GM23248 (cell line): ENCODE data around the gene GPATCH4. TPM values are rescaled to one million over a fixed set of nuclear protein-coding genes. Genes with fewer than 3 reads are reported as not detected.

Source experiments
- DNase-seq: peaks from one replicate; pipeline ENCODE4 v3.0.0-alpha.2; 2015
- H2AFZ ChIP-seq: fragments of 200-600 bp; sonication (generic); 2 replicates; pipeline ENCODE4 v1.6.1; 2016; ENCODE audit warnings: antibody characterized with exemption
- H3F3A ChIP-seq: fragments of 200-600 bp; sonication (generic); 2 replicates; pipeline ENCODE4 v1.6.1; 2016; ENCODE audit warnings: mild to moderate bottlenecking, antibody characterized with exemption, mixed run types; ENCODE audit not compliant: insufficient read depth
- H3K27ac ChIP-seq: fragments of 200-600 bp; sonication (generic); 2 replicates; pipeline ENCODE4 v1.5.1; 2016; ENCODE audit warnings: mild to moderate bottlenecking
- H3K27me3 ChIP-seq: fragments of 200-600 bp; sonication (generic); replicated peaks from 2 replicates; pipeline ENCODE4 v1.6.1; 2016; ENCODE audit warnings: mild to moderate bottlenecking; ENCODE audit not compliant: insufficient read depth
- H3K36me3 ChIP-seq: fragments of 200-600 bp; sonication (generic); 2 replicates; pipeline ENCODE4 v1.6.1; 2016; ENCODE audit warnings: low read depth, mild to moderate bottlenecking
- H3K4me1 ChIP-seq: fragments of 200-600 bp; sonication (generic); 2 replicates; pipeline ENCODE4 v1.6.1; 2016; ENCODE audit warnings: mild to moderate bottlenecking; ENCODE audit not compliant: insufficient read depth
- H3K4me2 ChIP-seq: fragments of 200-600 bp; sonication (generic); one replicate; pipeline ENCODE4 v1.6.1; 2016; ENCODE audit warnings: mild to moderate bottlenecking; ENCODE audit not compliant: unreplicated experiment
- H3K4me3 ChIP-seq: fragments of 200-600 bp; sonication (generic); 2 replicates; pipeline ENCODE4 v1.5.1; 2016; ENCODE audit warnings: mild to moderate bottlenecking
- H3K79me2 ChIP-seq: fragments of 200-600 bp; sonication (generic); 2 replicates; pipeline ENCODE4 v1.6.1; 2016; ENCODE audit warnings: mild to moderate bottlenecking; ENCODE audit not compliant: insufficient read depth
- H3K9ac ChIP-seq: fragments of 200-600 bp; sonication (generic); 2 replicates; pipeline ENCODE4 v1.6.1; 2016; ENCODE audit warnings: mild to moderate bottlenecking
- H3K9me2 ChIP-seq: fragments of 200-600 bp; sonication (generic); 2 replicates; pipeline ENCODE4 v1.6.1; 2016; ENCODE audit warnings: mixed run types, mild to moderate bottlenecking, moderate library complexity; ENCODE audit not compliant: insufficient read depth
- H3K9me3 ChIP-seq: fragments of 200-600 bp; sonication (generic); one replicate; pipeline ENCODE4 v1.6.1; 2017; ENCODE audit warnings: low read depth
- H4K20me1 ChIP-seq: fragments of 200-600 bp; sonication (generic); 2 replicates; pipeline ENCODE4 v1.6.0; 2016; ENCODE audit not compliant: insufficient read depth
- EZH2 ChIP-seq: fragments of 200-600 bp; sonication (generic); IDR thresholded peaks from 2 replicates; pipeline ENCODE4 v1.6.1; 2018; ENCODE audit warnings: antibody characterized with exemption, mild to moderate bottlenecking; ENCODE audit not compliant: insufficient read depth, poor library complexity, severe bottlenecking
- EZH2phosphoT487 ChIP-seq: fragments of 200-600 bp; sonication (generic); IDR thresholded peaks from 2 replicates; pipeline ENCODE4 v1.6.1; 2018; ENCODE audit warnings: antibody characterized with exemption, moderate library complexity, mild to moderate bottlenecking, low read depth; ENCODE audit not compliant: insufficient read depth
- WGBS, 2 experiments: methylation state at CpG; one replicate each; pipeline ENCODE4 v1.1.6; 2015 to 2017; ENCODE audit warnings: low lambda C conversion rate in 2 of 2, low coverage in 1 of 2; ENCODE audit errors: missing lambda C conversion rate in 2 of 2; 5-methylcytosine and 5-hydroxymethylcytosine counted together
- in situ Hi-C: fragments of 300-500 bp; cut with MboI; formaldehyde crosslinking; loops from 2 replicates; pipeline ENCODE4 v1.15.0; 2020
- polyA plus RNA-seq: library from polyadenylated mRNA; unstranded; fragments of >200 nt; fragmentation: Nextera tagmentation; extraction: Ambion mirVana; gene quantifications from 2 replicates; pipeline ENCODE4 v1.2.1, GENCODE V29; 2016
- total RNA-seq: library from RNA; depleted of rRNA; stranded (reverse); fragments of >200 nt; shearing (Covaris generic); gene quantifications from 2 replicates; pipeline ENCODE4 v1.2.3, GENCODE V29; 2014

GPATCH4 gene
- total and polyA plus RNA-seq, 2 experiments from 2014 or later = 12.5 to 46.6 TPM

DNA sequence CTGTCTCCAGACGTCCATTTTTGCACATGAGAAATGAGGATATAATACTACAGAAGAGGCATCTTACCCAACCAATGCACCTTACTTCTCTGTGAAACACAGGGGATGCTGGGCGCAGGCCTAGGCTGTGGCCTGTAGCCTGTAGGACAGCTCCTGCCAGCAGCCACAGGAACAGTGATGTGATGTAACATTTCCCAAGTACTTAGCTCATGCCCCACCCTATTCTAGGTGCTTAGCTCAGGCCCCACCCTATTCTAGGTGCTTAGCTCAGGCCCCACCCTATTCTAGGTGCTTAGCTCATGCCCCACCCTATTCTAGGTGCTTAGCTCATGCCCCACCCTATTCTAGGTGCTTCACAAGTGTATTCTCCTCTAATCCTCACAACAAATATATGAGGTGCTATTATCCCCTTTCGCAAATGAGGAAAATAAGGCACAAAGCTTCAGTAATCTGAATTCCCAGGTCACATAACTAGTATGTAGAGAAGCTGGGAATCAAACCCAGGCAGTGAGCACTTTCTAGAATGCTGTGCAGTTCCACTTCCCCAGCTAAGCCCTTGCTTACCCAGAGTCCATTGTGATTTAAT is 14.3 kb downstream of the GPATCH4 start:
- TF ChIP-seq EZH2 (no peak), EZH2phosphoT487 (no peak)
- Histone ChIP-seq H3K27me3 (no peaks in the 10 kb centered on the region), H3K4me2 (no peak overlapping the region), H3K27ac (no peak overlapping the region), H3K9me3 (no peaks in the 10 kb centered on the region), H3K9ac (no peak overlapping the region), H3K9me2 (no peaks in the 10 kb centered on the region), H3K4me3 (no peak overlapping the region), H3K36me3 (no peaks in the 10 kb centered on the region), H3K4me1 (peaks cover 5% of the 10 kb centered on the region; the same call in 1 of the 2 replicates), H2AFZ (no peak overlapping the region), H3K79me2 (peaks cover 3% of the 10 kb centered on the region), H3F3A (no peaks in the 10 kb centered on the region), H4K20me1 (no peaks in the 10 kb centered on the region)
- WGBS, 2 experiments = 69 to 77% methylated on average over 3 of the region's 3 CpGs
- no peak for DNase-seq
- in situ Hi-C loops = no loop called here

DNA sequence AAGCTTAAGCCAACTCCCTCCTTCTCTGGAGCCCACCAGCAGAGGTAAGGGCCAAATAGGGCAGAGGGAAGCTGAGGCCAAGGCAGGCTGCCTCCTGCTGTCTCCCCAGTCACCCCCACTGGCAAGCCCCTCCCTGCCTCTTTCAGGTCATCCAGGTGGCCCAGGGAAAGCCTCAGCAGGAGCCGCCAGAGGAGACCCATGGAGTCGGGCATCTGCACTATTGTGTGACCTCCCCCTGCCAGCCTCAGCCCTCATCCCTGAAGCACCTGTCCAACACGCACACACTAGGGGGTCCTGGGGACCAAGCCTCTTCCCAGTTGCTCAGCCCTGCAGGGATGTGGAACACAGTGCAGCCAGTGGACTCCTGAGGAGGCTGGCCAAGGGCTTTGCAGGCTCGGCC is 15.0 kb downstream of the GPATCH4 start:
- TF ChIP-seq EZH2phosphoT487 = no peak
- no peak for TF ChIP-seq EZH2
- no peaks in the 10 kb centered on the region for H3K27me3 ChIP-seq
- 54 to 60% methylated on average over 4 of the region's 4 CpGs for WGBS, 2 experiments
- no peak overlapping the region for H3K4me3 ChIP-seq
- H4K20me1 ChIP-seq = no peaks in the 10 kb centered on the region
- no peaks in the 10 kb centered on the region for H3K9me2 ChIP-seq
- no peaks in the 10 kb centered on the region for H3K79me2 ChIP-seq
- no peak for DNase-seq
- no peak overlapping the region for H3K4me2 ChIP-seq
- peaks cover 5% of the 10 kb centered on the region; the same call in 1 of the 2 replicates for H3K4me1 ChIP-seq
- no peaks in the 10 kb centered on the region for H3F3A ChIP-seq
- in situ Hi-C loops = no loop called here
- H3K9me3 ChIP-seq = no peaks in the 10 kb centered on the region
- H3K9ac ChIP-seq = no peak overlapping the region
- H3K36me3 ChIP-seq = no peaks in the 10 kb centered on the region
- no peak overlapping the region for H3K27ac ChIP-seq
- H2AFZ ChIP-seq = no peak overlapping the region

- H3K79me2 ChIP-seq = no peaks in the 10 kb centered on the region
- no peak overlapping the region for H3K4me2 ChIP-seq
- no peaks in the 10 kb centered on the region for H3K9me2 ChIP-seq
- in situ Hi-C loops = no loop called here
- H3F3A ChIP-seq = no peaks in the 10 kb centered on the region
- TF ChIP-seq EZH2phosphoT487 (no peak), EZH2 (no peak)
- no peaks in the 10 kb centered on the region for H3K36me3 ChIP-seq
- no peak for DNase-seq
- H4K20me1 ChIP-seq = no peaks in the 10 kb centered on the region
- no peaks in the 10 kb centered on the region for H3K4me1 ChIP-seq
- H3K27ac ChIP-seq = no peak overlapping the region
- H2AFZ ChIP-seq = no peak overlapping the region
- H3K27me3 ChIP-seq = no peaks in the 10 kb centered on the region
- no peaks in the 10 kb centered on the region for H3K9me3 ChIP-seq
- WGBS, 2 experiments = 26 to 29% methylated on average over 11 of the region's 11 CpGs
- no peak overlapping the region for H3K9ac ChIP-seq
- H3K4me3 ChIP-seq = no peak overlapping the region
Observed at GRCh38 chr1:156584813-156585212, 16.5 kb downstream of the GPATCH4 start.

DNA sequence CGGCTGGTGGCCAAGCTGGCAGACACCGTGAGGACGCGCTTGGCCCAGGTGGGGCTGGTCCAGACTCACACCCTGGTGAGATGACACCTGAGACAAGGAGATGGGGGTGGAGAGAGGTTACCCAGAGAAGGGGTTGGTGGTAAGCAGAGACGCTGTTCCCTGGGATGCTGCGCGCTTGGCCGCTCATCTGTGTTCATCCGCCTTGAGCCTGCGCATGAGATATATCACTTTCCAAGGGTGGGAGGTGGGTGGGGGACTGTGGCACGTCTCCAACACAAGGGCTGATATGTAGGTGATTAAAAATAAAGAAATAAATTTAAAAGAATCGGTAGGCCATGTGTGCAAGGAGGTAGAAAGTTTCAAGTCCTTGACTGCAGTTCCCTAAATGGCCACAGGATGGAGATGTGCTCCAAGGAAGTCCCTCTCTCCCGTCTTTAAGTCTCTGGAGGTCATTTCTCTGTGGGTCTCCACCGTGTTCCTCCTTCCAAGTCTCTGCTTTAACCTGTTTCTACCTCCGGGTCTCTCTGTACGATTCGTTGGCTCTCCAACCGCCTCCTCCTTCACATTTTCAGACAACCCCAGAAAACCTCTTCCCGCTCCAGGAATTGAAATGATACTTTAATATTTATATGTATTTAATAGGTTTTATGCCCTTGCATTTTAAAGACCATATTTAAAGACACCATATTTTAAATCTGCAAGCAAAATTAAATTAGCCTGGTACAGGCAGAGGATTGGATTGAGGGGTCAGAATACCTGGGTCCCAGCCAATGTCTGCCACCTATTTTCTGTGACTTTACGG is 17.3 kb downstream of the GPATCH4 start:
- H3K27me3 ChIP-seq = no peaks in the 10 kb centered on the region
- no peak overlapping the region for H3K4me3 ChIP-seq
- H3K9me2 ChIP-seq = no peaks in the 10 kb centered on the region
- WGBS, 2 experiments = 47 to 48% methylated on average over 20 of the region's 20 CpGs
- H3K4me2 ChIP-seq = no peak overlapping the region
- no peaks in the 10 kb centered on the region for H3K4me1 ChIP-seq
- no peaks in the 10 kb centered on the region for H4K20me1 ChIP-seq
- H3K27ac ChIP-seq = no peak overlapping the region
- no peaks in the 10 kb centered on the region for H3K79me2 ChIP-seq
- H3K36me3 ChIP-seq = no peaks in the 10 kb centered on the region
- in situ Hi-C loops = no loop called here
- H3F3A ChIP-seq = no peaks in the 10 kb centered on the region
- H2AFZ ChIP-seq = no peak overlapping the region; the same call in 1 of the 2 replicates
- TF ChIP-seq EZH2 = no peak
- no peak for TF ChIP-seq EZH2phosphoT487
- no peak overlapping the region for H3K9ac ChIP-seq
- DNase-seq = peak; percentile 77
- no peaks in the 10 kb centered on the region for H3K9me3 ChIP-seq
